ENCODE measurements around the gene RAB8B.

DNA sequence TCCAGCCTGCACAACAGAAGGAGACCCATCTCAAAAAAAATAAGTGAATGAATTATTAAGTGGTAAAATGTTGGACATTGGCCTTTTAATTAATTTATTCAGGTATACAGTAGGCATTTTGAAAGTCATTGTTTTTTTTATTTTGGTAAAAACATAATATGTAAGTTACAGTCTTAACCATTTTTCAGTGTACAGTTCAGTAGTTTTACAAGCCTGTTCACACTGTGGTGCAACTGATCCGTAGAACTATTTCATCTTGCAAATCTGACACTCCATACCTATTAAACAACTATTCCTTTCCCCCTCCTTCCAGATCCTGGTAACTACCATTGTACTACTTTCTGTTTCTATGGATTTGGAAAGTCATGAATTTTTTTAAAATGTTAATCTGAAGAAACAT is 51.9 kb downstream of the RAB8B start:
- TF ChIP-seq, protein P1, sequence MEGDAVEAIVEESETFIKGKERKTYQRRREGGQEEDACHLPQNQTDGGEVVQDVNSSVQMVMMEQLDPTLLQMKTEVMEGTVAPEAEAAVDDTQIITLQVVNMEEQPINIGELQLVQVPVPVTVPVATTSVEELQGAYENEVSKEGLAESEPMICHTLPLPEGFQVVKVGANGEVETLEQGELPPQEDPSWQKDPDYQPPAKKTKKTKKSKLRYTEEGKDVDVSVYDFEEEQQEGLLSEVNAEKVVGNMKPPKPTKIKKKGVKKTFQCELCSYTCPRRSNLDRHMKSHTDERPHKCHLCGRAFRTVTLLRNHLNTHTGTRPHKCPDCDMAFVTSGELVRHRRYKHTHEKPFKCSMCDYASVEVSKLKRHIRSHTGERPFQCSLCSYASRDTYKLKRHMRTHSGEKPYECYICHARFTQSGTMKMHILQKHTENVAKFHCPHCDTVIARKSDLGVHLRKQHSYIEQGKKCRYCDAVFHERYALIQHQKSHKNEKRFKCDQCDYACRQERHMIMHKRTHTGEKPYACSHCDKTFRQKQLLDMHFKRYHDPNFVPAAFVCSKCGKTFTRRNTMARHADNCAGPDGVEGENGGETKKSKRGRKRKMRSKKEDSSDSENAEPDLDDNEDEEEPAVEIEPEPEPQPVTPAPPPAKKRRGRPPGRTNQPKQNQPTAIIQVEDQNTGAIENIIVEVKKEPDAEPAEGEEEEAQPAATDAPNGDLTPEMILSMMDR (IDR thresholded peaks at IDR 0.05): no peak
- no peak for TF ChIP-seq EP300 (IDR thresholded peaks at IDR 0.05)

All from suprapubic skin (tissue), 3 donors.